Measurements from ENCODE around the gene LSS.
"Not testable (repeated sequence)": the region's sequence is repeated elsewhere in the genome, so short reads cannot be mapped to it uniquely, and the experiment has no call there.

LSS gene

DNA sequence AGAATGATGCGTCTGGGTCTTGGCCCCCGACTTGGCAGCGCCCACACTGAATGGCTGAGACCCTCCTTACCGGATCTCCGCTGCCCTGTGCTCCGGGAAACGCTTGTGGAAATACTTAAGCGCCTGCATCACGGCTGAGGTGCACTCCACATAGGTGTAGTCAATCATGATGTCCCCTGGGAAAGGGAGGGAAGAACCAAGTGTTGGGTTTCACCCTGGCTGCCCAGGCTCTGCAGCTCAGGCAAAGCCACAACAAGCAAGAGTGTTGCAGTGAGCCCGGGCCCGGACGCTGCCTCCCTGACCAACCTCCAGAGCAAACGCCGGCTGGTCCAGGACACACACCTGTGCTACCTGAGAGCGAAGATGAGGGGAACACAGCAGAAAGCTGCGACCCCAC is 22.8 kb downstream of the LSS start:
- no peak overlapping the region for H3K27ac ChIP-seq
- TF ChIP-seq ZFX (IDR thresholded peaks at IDR 0.05) = no peak
- TF ChIP-seq, protein P1, sequence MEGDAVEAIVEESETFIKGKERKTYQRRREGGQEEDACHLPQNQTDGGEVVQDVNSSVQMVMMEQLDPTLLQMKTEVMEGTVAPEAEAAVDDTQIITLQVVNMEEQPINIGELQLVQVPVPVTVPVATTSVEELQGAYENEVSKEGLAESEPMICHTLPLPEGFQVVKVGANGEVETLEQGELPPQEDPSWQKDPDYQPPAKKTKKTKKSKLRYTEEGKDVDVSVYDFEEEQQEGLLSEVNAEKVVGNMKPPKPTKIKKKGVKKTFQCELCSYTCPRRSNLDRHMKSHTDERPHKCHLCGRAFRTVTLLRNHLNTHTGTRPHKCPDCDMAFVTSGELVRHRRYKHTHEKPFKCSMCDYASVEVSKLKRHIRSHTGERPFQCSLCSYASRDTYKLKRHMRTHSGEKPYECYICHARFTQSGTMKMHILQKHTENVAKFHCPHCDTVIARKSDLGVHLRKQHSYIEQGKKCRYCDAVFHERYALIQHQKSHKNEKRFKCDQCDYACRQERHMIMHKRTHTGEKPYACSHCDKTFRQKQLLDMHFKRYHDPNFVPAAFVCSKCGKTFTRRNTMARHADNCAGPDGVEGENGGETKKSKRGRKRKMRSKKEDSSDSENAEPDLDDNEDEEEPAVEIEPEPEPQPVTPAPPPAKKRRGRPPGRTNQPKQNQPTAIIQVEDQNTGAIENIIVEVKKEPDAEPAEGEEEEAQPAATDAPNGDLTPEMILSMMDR (conservative IDR thresholded peaks at IDR 0.05) = no peak

DNA sequence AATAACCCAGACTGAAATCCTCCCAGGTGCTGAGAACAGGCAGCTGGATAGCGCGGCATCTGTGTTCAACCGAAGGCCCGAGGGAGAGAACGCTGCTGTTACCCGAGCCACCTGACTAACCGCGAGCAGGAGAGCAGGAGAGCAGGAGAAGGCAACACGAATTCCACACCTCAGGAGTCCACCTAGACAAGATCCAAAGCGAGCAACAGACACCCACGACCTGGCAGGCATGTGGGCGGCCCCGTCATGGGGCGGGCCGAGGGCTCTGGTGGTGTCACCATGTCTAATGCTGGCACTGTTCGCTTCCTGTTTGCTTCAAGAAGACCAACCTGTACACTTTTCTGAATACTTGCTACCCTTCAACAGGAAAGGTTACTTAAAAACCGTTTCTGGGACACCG is 23.4 kb downstream of the LSS start:
- TF ChIP-seq, protein P1 (conservative IDR thresholded peaks at IDR 0.05) = no peak
- TF ChIP-seq ZFX (IDR thresholded peaks at IDR 0.05) = no peak
- no peak overlapping the region for H3K27ac ChIP-seq

DNA sequence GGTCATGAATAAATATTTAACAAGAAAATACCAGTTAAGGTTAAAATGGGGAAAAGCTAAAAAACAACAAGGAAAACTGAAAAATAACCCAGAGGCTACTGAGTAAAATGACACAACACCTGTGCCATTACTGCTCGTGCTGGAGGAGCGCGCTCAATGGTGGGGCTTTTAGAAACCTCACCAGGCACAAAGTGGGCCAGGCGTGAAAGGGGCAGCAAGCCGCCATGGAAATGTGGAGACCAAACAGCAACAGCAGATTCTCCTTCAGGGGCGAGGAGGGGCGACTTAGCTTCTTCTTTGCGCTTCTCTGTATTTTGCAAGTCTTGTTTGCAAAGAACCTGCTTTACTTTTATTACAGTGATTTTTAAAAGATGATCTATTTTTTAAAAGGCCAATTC is 25.4 kb downstream of the LSS start:
- no peak overlapping the region for H3K27ac ChIP-seq
- no peak for TF ChIP-seq ZFX (IDR thresholded peaks at IDR 0.05)
- TF ChIP-seq, protein P1 (conservative IDR thresholded peaks at IDR 0.05) = no peak

DNA sequence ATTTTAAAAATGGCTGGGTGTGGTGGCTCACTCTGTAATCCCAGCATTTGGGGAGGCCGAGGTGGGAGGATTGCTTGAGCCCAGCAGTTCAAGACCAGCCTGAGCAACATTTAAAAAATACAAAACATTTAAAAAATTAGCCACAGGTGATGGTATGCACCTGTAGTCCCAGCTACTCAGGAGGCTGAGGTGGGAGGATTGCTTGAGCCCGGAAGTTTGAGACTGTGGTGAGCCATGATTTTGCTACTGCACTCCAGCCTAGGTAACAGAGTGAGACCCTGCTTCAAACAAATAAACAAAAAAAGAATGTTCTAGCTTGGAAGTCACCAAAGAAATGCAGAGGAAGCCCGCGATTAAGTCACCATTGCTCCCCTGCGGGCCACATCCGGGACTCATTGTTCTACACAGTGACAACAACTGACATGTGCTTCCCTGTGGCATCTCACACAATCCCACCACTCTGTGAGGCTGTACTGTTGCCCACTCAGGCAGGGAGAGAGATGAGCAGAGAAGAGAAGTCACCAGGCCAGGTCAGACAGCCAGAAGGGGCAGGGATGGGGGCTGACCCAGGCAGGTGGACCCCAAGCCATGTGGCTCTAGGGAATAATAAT is 25.9 kb downstream of the LSS start:
- TF ChIP-seq, protein P1 (conservative IDR thresholded peaks at IDR 0.05) = no peak
- no peak for TF ChIP-seq ZFX (IDR thresholded peaks at IDR 0.05)
- no peak overlapping the region for H3K27ac ChIP-seq

DNA sequence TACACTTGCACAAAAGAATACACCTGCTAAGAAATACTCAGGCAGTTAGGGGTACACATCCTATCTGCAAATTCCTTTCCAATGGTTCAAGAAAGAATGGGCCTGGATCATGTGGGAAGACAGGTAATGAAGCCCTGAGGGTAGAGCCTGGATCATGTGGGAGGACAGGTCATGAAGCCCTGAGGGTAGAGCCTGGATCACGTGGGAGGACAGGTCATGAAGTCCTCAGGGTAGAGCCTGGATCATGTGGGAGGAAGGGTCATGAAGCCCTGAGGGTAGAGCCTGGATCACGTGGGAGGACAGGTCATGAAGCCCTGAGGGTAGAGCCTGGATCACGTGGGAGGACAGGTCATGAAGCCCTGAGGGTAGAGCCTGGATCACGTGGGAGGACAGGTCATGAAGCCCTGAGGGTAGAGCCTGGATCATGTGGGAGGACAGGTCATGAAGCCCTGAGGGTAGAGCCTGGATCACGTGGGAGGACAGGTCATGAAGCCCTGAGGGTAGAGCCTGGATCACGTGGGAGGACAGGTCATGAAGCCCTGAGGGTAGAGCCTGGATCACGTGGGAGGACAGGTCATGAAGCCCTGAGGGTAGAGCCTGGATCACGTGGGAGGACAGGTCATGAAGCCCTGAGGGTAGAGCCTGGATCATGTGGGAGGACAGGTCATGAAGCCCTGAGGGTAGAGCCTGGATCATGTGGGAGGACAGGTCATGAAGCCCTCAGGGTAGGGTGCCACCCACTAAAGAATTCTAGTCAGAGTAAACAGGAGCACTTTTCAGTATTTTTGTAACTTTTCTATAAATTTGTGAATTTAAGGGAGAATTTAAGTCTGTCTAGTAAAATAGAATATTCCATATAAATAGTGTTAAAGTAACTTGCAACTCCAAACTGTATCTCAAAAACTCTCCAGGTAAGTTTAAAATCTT is 27.4 kb downstream of the LSS start:
- H3K27ac ChIP-seq = not testable (repeated sequence)

DNA sequence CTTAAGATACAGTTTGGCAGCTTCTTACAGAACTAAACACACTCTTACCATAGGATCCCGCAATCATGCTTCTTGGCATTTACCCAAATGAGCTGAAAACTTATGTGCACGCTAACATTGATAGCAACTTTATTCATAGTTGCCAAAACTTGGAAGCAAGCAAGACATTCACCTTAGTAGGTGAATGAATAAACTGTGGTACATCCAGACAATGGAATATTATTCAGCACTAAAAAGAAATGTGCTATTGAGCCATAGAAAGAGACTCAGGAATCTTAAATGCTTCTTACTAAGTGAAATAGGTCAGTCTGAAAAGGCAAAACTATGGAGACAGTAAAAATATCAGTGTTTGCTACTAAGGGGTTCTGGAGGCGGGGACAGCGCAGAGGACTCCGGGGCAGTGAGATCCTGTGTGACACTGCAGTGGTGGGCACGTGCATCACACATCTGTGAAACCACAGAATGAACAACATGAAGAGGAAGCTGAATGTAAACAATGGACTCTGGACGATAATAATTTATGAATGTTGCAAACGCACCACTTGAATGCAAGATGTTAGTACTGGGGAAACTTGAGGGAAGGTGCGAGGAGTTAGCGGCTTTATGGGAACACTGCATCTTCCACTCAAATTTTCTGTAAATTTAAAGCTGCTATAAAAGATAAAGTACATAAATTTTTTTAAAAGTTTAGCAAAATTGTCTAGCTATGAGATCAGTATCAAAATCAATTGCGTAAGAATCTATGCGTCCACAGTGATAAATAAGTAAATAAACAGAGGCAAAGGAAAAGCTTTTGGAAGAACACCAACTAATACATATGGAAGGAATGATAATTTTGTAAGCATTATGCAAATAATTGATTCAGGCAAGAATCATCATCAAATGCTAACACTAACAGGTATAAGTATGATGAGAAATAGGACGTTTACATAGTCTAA is 28.9 kb downstream of the LSS start:
- H3K27ac ChIP-seq = no peak overlapping the region
- no peak for TF ChIP-seq ZFX (IDR thresholded peaks at IDR 0.05)
- TF ChIP-seq, protein P1 (conservative IDR thresholded peaks at IDR 0.05) = no peak

DNA sequence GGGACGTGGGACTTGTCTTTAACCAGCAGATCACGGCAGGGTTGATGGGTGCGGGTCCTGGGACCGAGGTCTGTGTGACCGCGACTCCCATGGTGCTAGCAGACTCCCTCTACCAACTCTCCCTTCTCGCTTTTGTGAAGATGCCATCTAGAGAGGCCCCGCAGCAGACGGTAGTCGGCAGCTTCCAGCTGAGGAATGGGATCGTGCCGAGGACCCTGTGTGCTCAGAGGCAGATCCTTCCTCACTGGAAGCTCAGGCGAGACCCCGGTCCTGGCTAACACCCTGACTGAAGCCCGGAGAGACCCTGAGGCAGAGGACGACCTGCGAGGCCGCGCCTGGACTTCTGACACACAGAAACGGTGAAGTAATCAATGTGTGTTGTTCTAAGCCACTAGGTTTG is 31.8 kb downstream of the LSS start:
- TF ChIP-seq, protein P1 (conservative IDR thresholded peaks at IDR 0.05) = no peak
- TF ChIP-seq ZFX (IDR thresholded peaks at IDR 0.05) = no peak
- H3K27ac ChIP-seq = no peak overlapping the region
